GM11168 (cell line): Measurements from ENCODE around the gene ST6GALNAC4.

Source experiments
- in situ Hi-C: fragments of 300-500 bp; cut with MboI; formaldehyde crosslinking; loops from one replicate; pipeline ENCODE4 v1.12.0; 2022; ENCODE audit warnings: low sequenced_read_pairs; ENCODE audit not compliant: unreplicated experiment

Gene ST6GALNAC4

DNA sequence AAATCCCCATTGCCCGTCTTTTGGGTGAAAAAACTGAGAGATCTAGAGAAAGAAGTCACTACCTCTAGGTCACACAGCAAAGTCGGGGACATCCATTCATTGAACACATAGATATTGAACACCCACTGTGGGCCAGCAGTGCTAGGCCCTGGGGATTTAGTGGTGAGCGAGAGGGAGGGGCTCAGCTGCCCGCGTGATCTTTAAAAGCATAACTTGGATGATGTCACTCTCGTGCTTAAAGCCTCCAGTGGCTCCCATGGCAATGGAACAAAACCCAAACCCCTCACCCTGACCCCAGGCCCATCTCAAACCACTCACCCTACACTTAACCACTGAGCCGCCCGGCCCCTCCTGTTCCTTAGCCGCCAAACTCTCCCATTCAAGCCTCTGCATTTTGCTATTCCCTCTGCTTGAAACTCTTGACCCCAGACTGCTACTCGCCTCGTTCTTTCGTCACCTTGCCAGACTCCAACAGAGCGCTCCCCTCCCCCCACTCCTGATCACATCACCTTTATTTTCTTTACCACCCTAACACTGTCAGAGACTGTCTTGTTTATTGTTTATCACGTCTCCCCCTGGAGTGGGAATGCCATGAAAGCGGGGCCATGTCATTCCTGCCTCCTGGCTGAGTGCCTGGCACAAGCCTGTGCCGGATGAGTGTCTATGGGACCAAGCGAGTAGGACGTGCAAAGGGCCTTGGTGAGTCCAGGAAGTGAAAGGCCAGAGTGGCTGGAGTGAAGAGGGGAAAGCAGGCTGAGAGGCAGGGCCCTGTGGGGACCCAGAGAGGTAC is 14.4 kb upstream of the ST6GALNAC4 start:
- in situ Hi-C loops, result no loop called here

DNA sequence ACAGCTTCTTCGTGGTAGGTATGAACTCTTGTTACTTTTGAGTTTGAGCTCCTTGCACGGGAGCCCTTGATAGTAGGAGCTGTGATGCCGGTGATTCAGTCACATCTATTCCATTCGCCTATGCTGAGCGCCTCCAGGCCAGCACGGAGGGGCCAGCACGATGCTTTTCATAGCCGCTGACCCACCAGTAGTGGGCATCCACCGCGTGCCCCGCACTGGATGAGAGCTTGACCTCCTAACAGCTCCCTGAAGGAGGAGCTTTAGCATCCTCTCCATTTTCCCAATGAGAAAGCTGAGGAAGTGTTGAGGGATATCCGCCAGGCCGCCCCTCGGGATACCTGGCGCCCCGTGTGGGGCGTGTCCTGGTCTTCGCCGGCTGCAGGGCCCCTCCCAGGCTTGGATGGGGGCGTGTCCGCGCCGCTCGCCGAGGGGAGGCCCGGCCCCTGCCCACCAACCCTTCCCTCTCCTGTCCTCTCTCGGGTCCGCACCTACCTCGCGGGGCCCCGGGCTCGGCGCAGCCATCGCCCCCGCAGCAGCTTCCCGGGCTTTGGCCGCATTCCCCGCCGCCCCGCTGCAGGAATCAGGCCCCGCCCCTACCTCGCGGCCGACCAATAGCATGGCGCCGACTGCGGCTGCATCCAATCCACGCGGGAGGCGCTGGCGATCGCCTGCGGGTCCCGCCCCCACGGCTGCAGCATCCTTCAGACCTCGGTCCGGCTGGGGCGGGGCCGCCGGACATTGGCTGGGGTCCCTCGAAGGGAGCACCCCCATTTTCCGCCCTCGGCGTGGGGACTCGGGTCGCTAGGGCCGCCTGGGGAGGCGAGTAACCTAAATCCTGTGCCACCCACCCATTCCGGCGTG is 13.6 kb upstream of the ST6GALNAC4 start, which contains the start of gene PIP5KL1:
TSS of gene PIP5KL1 (minus strand) at position 547 of the 861 bp plus-strand sequence. CDS start at position 522, 25 bp downstream.
- in situ Hi-C loops, result no loop called here

- in situ Hi-C loops, result loop anchor here (5.0 kb wide), 1 partner anchor 142 kb away; the partner anchor contains the start of gene CDK9
These were observed 12.8 kb upstream of the ST6GALNAC4 start for GRCh38 chr9:127929625-127929979.

- in situ Hi-C loops, result loop anchor here (5.0 kb wide), 1 partner anchor 142 kb away; the partner anchor contains the start of gene CDK9
These were observed 12.1 kb upstream of the ST6GALNAC4 start for GRCh38 chr9:127928676-127929624.

GRCh38 chr9:127927988-127928675 is 11.3 kb upstream of the ST6GALNAC4 start:
- in situ Hi-C loops, result loop anchor here (5.0 kb wide), 1 partner anchor 141 kb away; the partner anchor contains the start of gene CDK9

GRCh38 chr9:127927201-127927987 is 10.6 kb upstream of the ST6GALNAC4 start:
- in situ Hi-C loops, result loop anchor here (5.0 kb wide), 1 partner anchor 140 kb away; the partner anchor contains the start of gene CDK9

- in situ Hi-C loops, result loop anchor here (5.0 kb wide), 1 partner anchor 140 kb away; the partner anchor contains the start of gene CDK9
These were observed 10.0 kb upstream of the ST6GALNAC4 start for GRCh38 chr9:127926906-127927200.

GRCh38 chr9:127925959-127926905 is 9.4 kb upstream of the ST6GALNAC4 start:
- in situ Hi-C loops, result loop anchor here (5.0 kb wide), 1 partner anchor 139 kb away; the partner anchor contains the start of gene CDK9

- in situ Hi-C loops, result loop anchor here (5.0 kb wide), 1 partner anchor 138 kb away; the partner anchor contains the start of gene CDK9
These were observed 8.0 kb upstream of the ST6GALNAC4 start for GRCh38 chr9:127924736-127925444.

DNA sequence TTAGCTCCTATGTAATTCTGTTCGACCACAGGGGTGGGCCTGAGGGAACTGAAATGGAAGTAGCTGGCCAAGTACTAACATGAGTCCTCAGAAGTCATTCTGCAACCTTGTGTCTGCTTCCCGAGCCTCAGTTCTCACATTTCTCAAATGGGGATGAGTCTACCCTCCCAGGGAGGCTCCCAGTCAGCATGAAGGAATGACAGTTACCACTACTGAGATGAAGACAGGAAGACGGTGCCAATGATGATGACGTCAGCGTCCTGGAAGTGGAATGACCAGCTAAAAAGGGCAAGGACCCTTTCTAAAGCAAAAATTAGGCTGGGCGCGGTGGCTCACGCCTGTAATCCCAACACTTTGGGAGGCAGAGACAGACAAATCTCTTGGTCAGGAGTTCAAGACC is 6.9 kb upstream of the ST6GALNAC4 start:
- in situ Hi-C loops, result no loop called here

GRCh38 chr9:127923046-127923445 is 6.2 kb upstream of the ST6GALNAC4 start:
- in situ Hi-C loops, result no loop called here

DNA sequence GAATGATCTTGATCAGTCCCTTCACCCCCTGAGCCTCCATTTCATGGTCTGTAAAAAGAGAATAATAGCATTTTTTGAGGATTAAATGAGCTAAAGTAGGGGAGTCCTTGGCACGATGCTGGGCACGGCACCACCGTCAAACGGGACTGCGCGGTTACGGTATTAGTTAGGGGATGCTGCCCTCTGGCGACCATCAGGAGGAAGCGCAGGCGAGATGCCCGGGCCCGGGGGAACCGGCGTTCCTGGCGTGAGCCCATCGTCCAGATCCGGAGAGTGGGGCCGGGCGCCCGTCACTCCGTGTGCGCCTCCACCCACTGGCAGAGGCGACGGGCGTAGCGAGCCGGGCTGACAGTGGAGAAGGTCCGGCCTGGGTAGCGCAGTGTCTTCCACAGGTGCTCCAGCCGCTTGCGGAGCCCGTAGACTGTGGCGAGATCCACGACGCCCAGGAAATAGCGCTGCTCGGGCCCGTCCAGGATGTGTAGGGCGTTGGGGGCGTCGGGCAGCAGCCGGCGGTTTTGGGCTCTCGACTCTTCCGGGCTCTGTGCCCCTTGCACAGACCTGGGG is 4.8 kb upstream of the ST6GALNAC4 start:
- in situ Hi-C loops, result no loop called here

- in situ Hi-C loops, result no loop called here
These were observed 4.0 kb upstream of the ST6GALNAC4 start for GRCh38 chr9:127920794-127921193.

DNA sequence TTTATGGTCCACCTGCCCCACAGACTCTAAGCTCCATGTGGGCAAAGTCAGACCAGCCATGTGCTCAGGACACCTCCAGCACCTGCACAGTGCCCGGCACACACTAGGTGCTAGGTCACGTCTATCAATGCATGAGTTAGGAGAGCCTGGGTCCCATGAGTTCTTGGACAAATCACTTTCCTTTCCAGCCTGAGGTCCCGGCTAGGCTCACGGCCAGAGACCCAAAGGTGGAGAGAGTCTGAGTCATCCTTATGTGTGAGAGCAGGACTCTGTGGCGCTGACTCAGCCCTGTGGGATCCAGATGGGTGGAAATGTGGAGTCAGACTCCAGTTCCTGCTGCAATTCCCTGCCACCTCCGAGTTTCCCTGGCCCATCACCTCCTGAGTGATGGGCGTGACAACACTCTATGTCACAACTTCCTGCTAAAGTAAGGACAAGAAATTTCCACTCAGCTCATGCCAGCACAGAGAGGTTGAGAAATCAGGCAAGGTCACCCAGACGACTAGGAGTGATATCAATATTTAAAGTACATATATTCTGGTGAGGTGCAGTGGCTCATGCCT is 2.5 kb upstream of the ST6GALNAC4 start:
- in situ Hi-C loops, result no loop called here

DNA sequence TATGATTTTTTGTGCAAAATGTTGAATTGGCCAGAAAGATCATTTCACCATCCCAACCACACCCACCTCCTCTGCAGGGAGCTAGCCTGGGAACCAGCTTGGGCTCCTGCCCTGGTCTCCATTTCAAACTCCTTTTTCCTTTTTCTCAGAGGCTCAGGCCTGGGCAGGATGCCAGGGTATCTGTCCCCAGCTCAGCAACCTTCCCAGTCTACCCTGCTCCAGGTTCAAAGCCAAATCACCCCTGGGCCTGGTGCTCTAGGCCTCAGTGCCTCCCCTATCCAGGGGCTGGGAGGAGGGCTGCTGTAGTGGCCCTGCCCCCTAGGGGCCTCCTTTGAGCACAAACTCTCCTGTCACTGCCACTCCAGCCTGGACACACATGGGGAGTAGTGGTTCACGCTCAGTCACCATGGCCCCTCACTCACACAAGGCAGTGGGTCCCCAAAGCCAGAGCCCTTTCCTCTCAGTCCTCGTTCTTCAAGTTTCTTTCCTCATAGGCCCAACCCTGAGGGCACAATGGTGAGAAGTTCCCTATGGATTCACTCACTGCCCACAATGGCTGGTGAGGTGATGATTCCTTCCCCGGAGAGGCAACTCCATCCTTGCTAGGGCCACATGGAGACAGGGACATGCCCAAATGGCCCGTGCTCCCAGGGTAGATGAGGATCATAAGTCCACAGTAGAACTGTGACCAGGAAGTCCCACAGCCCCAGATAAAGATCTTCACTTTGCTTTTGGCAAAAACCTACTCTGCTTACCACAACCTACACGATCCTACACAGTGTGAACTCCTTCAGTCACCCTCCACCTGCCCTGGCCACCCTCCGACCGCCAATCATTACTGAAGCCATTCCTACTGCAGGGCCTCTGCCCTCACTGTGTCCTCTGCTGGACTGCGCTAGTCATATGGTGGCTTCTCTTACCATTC is 1.6 kb upstream of the ST6GALNAC4 start:
- in situ Hi-C loops, result no loop called here
